Tibial artery (tissue), 4 donors: Measurements from ENCODE around the gene MYO5B.

Experiments used
- DNase-seq, 2 donors: peaks; one replicate each; pipeline ENCODE4 v3.0.0-alpha.2; 2019
- H3K27ac ChIP-seq, 2 donors: fragments of 200-600 bp; sonication (generic) in 1 of 2; 1 replicate in 1 of 2; 2 replicates in 1 of 2; pipeline ENCODE4 v1.5.1; 2018 to 2019; ENCODE audit warnings: mild to moderate bottlenecking in 1 of 2
- H3K27me3 ChIP-seq, 2 donors: fragments of 200-600 bp; sonication (generic) in 1 of 2; one replicate each; pipeline versions ENCODE4 v1.5.1 to v1.6.0; 2016 to 2019
- H3K36me3 ChIP-seq, 3 donors: fragments of 200-600 bp; sonication (generic) in 2 of 3; one replicate each; pipeline ENCODE4 v1.5.1; 2016 to 2019; ENCODE audit warnings: mild to moderate bottlenecking in 2 of 3
- H3K4me1 ChIP-seq, 4 donors: fragments of 200-600 bp; sonication (generic) in 2 of 4; 1 replicate in 3 of 4; 2 replicates in 1 of 4; pipeline ENCODE4 v1.5.1; 2016 to 2019
- H3K4me3 ChIP-seq, 2 donors: fragments of 200-600 bp; sonication (generic) in 1 of 2; 1 replicate in 1 of 2; 2 replicates in 1 of 2; pipeline ENCODE4 v1.5.1; 2018 to 2019; ENCODE audit warnings: mild to moderate bottlenecking in 2 of 2
- H3K9me3 ChIP-seq, 3 donors: fragments of 200-600 bp; sonication (generic) in 1 of 3; one replicate each; pipeline ENCODE4 v1.5.1; 2016 to 2019
- CTCF ChIP-seq, 2 experiments: fragments of 200-600 bp in 1 of 2; fragments of 450-650 bp in 1 of 2; IDR thresholded peaks; one replicate each; pipeline ENCODE4 v1.5.1; 2017 to 2019; ENCODE audit warnings: antibody characterized with exemption in 2 of 2, mild to moderate bottlenecking in 1 of 2, moderate library complexity in 1 of 2
- intact Hi-C: fragments of 100-400 bp; cut with DNase I; formaldehyde crosslinking; loops from one replicate; pipeline ENCODE4 v1.15.0; 2023; ENCODE audit warnings: low total_unique reads

Gene MYO5B

GRCh38 chr18:49988733-49989132, 206.2 kb downstream of the MYO5B start:
- no peak for DNase-seq
- intact Hi-C loops = no loop called here
- Histone ChIP-seq H3K36me3 (peaks cover 0 to 8% (median 0%) of the 10 kb centered on the region in 3 donors), H3K4me1 (no peaks in the 10 kb centered on the region), H3K27ac (no peak overlapping the region), H3K4me3 (no peak overlapping the region), H3K9me3 (no peaks in the 10 kb centered on the region), H3K27me3 (no peaks in the 10 kb centered on the region)
- TF ChIP-seq CTCF (IDR thresholded peaks at IDR 0.05) = no peak

- H3K9me3 ChIP-seq = no peaks in the 10 kb centered on the region
- no peak for DNase-seq
- H3K36me3 ChIP-seq = peaks cover 0 to 8% (median 0%) of the 10 kb centered on the region in 3 donors
- TF ChIP-seq CTCF (IDR thresholded peaks at IDR 0.05) = no peak
- intact Hi-C loops = no loop called here
- H3K27me3 ChIP-seq = no peaks in the 10 kb centered on the region
- H3K4me3 ChIP-seq = no peak overlapping the region
- H3K27ac ChIP-seq = no peak overlapping the region
- H3K4me1 ChIP-seq = no peaks in the 10 kb centered on the region
Measured at GRCh38 chr18:49988101-49988500, 206.8 kb downstream of the MYO5B start.

- Histone ChIP-seq H3K4me3 (no peak overlapping the region), H3K9me3 (no peaks in the 10 kb centered on the region), H3K36me3 (peaks cover 0 to 4% (median 0%) of the 10 kb centered on the region in 3 donors), H3K27me3 (no peaks in the 10 kb centered on the region), H3K27ac (no peak overlapping the region), H3K4me1 (no peaks in the 10 kb centered on the region)
- intact Hi-C loops = no loop called here
- TF ChIP-seq CTCF (IDR thresholded peaks at IDR 0.05) = no peak
- no peak for DNase-seq
Measured at GRCh38 chr18:49985236-49985635, 209.7 kb downstream of the MYO5B start.

GRCh38 chr18:49980896-49981295, 214.1 kb downstream of the MYO5B start:
- no peak for TF ChIP-seq CTCF (IDR thresholded peaks at IDR 0.05)
- Histone ChIP-seq H3K27me3 (no peaks in the 10 kb centered on the region), H3K4me3 (no peak overlapping the region), H3K36me3 (no peaks in the 10 kb centered on the region), H3K4me1 (peaks cover 0 to 14% (median 6%) of the 10 kb centered on the region in 4 donors), H3K27ac (no peak overlapping the region), H3K9me3 (no peaks in the 10 kb centered on the region)
- intact Hi-C loops = no loop called here
- no peak for DNase-seq

- no peaks in the 10 kb centered on the region for H3K36me3 ChIP-seq
- no peaks in the 10 kb centered on the region for H3K27me3 ChIP-seq
- H3K4me3 ChIP-seq = no peak overlapping the region
- no peak for DNase-seq
- intact Hi-C loops = no loop called here
- no peak overlapping the region for H3K27ac ChIP-seq
- no peak for TF ChIP-seq CTCF (IDR thresholded peaks at IDR 0.05)
- no peaks in the 10 kb centered on the region for H3K9me3 ChIP-seq
- H3K4me1 ChIP-seq = peaks cover 0 to 14% (median 6%) of the 10 kb centered on the region in 4 donors
Measured at GRCh38 chr18:49976795-49977560, 218.0 kb downstream of the MYO5B start.
